Muscle of arm (tissue), 12 donors: ENCODE measurements around the gene CRIP1. TPM values are rescaled to one million over a fixed set of nuclear protein-coding genes. Genes with fewer than 3 reads are reported as not detected.

Source experiments
- DNase-seq: peaks from one replicate; pipeline ENCODE4 v3.0.0-alpha.2; 2013
- polyA plus RNA-seq, 12 donors: library from polyadenylated mRNA; unstranded; fragments of 120-200 nt; gene quantifications; one replicate each; pipeline ENCODE4 v1.2.1, GENCODE V29; 2013; ENCODE audit not compliant: insufficient read length in 12 of 12

Gene CRIP1
- polyA plus RNA-seq, 12 donors, result 23.4 to 90.6 (median 40.0) TPM; not detected in 1

GRCh38 chr14:105502446-105503295, 16.0 kb downstream of the CRIP1 start:
- no peak for DNase-seq

- no peak for DNase-seq
Observed at GRCh38 chr14:105503296-105503640, 16.6 kb downstream of the CRIP1 start.

GRCh38 chr14:105503935-105504692, 17.4 kb downstream of the CRIP1 start:
- no peak for DNase-seq

GRCh38 chr14:105505101-105505500, 18.4 kb downstream of the CRIP1 start:
- DNase-seq, result no peak

GRCh38 chr14:105507247-105507646, 20.6 kb downstream of the CRIP1 start:
- no peak for DNase-seq

GRCh38 chr14:105508069-105508468, 21.4 kb downstream of the CRIP1 start:
- no peak for DNase-seq

- no peak for DNase-seq
Observed at GRCh38 chr14:105508601-105509000, 21.9 kb downstream of the CRIP1 start.

GRCh38 chr14:105517096-105517495, 30.4 kb downstream of the CRIP1 start:
- no peak for DNase-seq

GRCh38 chr14:105519946-105520698, 33.4 kb downstream of the CRIP1 start:
- DNase-seq, result no peak

GRCh38 chr14:105525326-105525725, 38.6 kb downstream of the CRIP1 start:
- DNase-seq, result no peak

- no peak for DNase-seq
Observed at GRCh38 chr14:105525861-105526775, 39.4 kb downstream of the CRIP1 start, which contains the start of gene TMEM121. TSS of gene TMEM121 (plus strand) at chr14:105526583. CDS start at chr14:105528835, 2,252 bp downstream.

GRCh38 chr14:105526776-105527380, 40.2 kb downstream of the CRIP1 start:
- DNase-seq, result no peak

- DNase-seq, result no peak
Observed at GRCh38 chr14:105527381-105527825, 40.7 kb downstream of the CRIP1 start.

GRCh38 chr14:105527826-105528585, 41.3 kb downstream of the CRIP1 start:
- peak; percentile 83 for DNase-seq

GRCh38 chr14:105528586-105529318, 42.1 kb downstream of the CRIP1 start:
- DNase-seq, result no peak

GRCh38 chr14:105529319-105529568, 42.6 kb downstream of the CRIP1 start:
- DNase-seq, result no peak

- DNase-seq, result no peak
Observed at GRCh38 chr14:105529569-105530284, 43.0 kb downstream of the CRIP1 start.

GRCh38 chr14:105530285-105531087, 43.8 kb downstream of the CRIP1 start:
- DNase-seq, result no peak
